DND-41 (cell line): Measurements from ENCODE around the gene TIMM22.

Experiments used
- ATAC-seq: fragments of 200-7000 bp; cut with Tn5 transposase; 3 replicates; pipeline ENCODE4 v1.9.1; 2021; ENCODE audit warnings: low read depth; ENCODE audit not compliant: insufficient read depth
- DNase-seq: peaks from one replicate; pipeline ENCODE4 v3.0.0-alpha.2; 2020
- H2AFZ ChIP-seq: 2 replicates; pipeline ENCODE4 v1.6.0; 2012; ENCODE audit warnings: low read depth, low read length
- H3K27ac ChIP-seq: 2 replicates; pipeline ENCODE4 v1.5.1; 2012; ENCODE audit warnings: low read length, inconsistent platforms
- H3K27me3 ChIP-seq: fragments of 200-600 bp; sonication (generic); 2 replicates; pipeline ENCODE4 v1.6.0; 2012; ENCODE audit warnings: low read length, mild to moderate bottlenecking, inconsistent platforms; ENCODE audit not compliant: insufficient read depth, poor library complexity
- H3K36me3 ChIP-seq: 2 replicates; pipeline ENCODE4 v1.5.1; 2012; ENCODE audit warnings: low read length, inconsistent platforms; ENCODE audit not compliant: insufficient read depth
- H3K4me1 ChIP-seq: 2 replicates; pipeline ENCODE4 v1.5.1; 2012; ENCODE audit warnings: mild to moderate bottlenecking, low read length; ENCODE audit not compliant: insufficient read depth
- H3K4me2 ChIP-seq: 2 replicates; pipeline ENCODE4 v1.6.0; 2012; ENCODE audit warnings: mild to moderate bottlenecking, moderate library complexity, low read length, inconsistent platforms; ENCODE audit not compliant: insufficient read depth
- H3K4me3 ChIP-seq, 2 experiments: fragments of 200-600 bp in 1 of 2; shearing (Covaris generic) in 1 of 2; 2 replicates each; pipeline ENCODE4 v1.5.1; 2012 to 2016; ENCODE audit warnings: inconsistent platforms in 2 of 2, low read length in 2 of 2, mild to moderate bottlenecking in 2 of 2, low read depth in 1 of 2, moderate library complexity in 1 of 2
- H3K79me2 ChIP-seq: 2 replicates; pipeline ENCODE4 v1.6.0; 2012; ENCODE audit warnings: low read length, inconsistent platforms; ENCODE audit not compliant: insufficient read depth
- H3K9ac ChIP-seq: 2 replicates; pipeline ENCODE4 v1.6.0; 2012; ENCODE audit warnings: low read depth, mild to moderate bottlenecking, inconsistent platforms, low read length, moderate library complexity
- H3K9me3 ChIP-seq: 2 replicates; pipeline ENCODE4 v1.5.1; 2012; ENCODE audit warnings: low read length, moderate library complexity, mild to moderate bottlenecking, inconsistent platforms; ENCODE audit not compliant: insufficient read depth, severe bottlenecking
- H4K20me1 ChIP-seq: 2 replicates; pipeline ENCODE4 v1.6.0; 2012; ENCODE audit warnings: low read length; ENCODE audit not compliant: insufficient read depth
- CTCF ChIP-seq: IDR thresholded peaks from 2 replicates; pipeline ENCODE4 v1.5.1; 2012; ENCODE audit warnings: borderline replicate concordance, low read length, moderate library complexity, mild to moderate bottlenecking; ENCODE audit not compliant: poor library complexity, severe bottlenecking; ENCODE audit errors: extremely low read depth
- EZH2 ChIP-seq: IDR thresholded peaks from 3 replicates; pipeline ENCODE4 v1.6.1; 2012; ENCODE audit warnings: borderline replicate concordance, low read depth, mild to moderate bottlenecking, moderate library complexity, low read length, inconsistent platforms; ENCODE audit not compliant: severe bottlenecking

The TIMM22 gene

DNA sequence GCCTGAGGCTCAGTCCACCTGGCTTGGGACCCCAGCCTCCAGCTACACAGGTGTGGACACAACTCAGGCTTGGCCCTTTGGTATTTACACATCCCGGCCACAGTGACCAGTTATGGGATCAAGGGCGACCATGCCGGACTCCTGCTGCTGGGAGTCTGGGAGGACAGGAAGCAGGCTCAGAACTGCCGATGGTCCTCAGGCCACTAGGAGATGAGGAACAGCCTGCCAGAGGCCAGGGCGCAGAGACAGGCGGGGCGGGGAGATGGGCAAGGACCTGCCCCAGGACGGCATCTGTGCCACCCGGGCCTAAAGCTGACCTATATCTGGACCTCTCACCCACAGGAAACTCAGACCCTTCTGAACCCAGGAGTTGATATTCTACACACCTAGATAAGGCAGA, 29.8 kb upstream of the TIMM22 start:
- no peak overlapping the region for H3K27ac ChIP-seq

DNA sequence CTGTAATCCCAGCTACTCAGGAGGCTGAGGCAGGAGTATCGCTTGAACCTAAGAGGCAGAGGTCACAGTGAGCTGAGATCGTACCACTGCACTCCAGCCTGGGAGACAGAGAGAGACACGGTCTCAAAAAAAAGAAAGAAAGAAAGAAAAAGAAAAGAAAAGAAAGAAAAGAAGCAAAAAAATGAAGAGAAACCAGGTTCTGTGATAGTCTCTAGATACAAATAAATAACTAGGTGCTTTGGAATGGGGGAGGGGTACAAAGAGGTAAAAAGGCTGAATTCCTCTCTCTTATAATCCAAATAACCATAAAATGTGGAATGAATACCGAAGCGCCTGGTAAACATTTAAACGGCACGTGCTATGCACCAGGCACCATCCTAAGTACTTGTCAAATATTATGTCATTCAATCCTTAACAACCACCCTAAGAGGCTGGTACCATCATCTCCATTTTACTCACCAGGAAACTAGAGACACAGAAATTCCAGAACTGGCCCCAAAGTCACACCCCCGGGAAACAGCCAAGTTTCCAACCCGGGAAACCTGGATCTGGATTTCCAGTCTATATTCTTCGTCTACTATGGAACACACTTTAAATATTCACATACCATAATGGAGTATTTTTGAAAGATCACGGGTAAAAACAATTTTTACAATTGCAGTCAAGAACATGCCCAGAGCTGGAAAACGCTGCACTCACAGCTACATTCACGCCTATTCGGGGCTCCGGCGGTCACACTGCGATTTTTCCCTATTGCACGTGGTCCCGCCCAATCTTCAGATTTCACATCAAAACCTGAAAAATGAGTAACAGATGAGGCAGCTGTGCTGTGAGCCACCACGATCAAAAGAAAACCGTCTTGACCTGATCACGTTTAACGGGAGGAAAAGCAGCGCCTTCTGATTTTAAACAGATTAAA, 27.9 kb upstream of the TIMM22 start:
- Histone ChIP-seq H3K27ac (no peak overlapping the region), H3K36me3 (no peaks in the 10 kb centered on the region), H3K4me3 (no peak overlapping the region), H3K9me3 (no peaks in the 10 kb centered on the region), H2AFZ (no peak overlapping the region), H3K79me2 (no peaks in the 10 kb centered on the region), H4K20me1 (no peaks in the 10 kb centered on the region), H3K9ac (no peak overlapping the region), H3K27me3 (peaks cover 5% of the 10 kb centered on the region), H3K4me2 (no peak overlapping the region), H3K4me1 (no peaks in the 10 kb centered on the region)
- no peak for DNase-seq
- ATAC-seq = no peak
- TF ChIP-seq EZH2 (no peak), CTCF (no peak)

More for the DNA sequence above, 29.8 kb upstream of the TIMM22 start:
- no peaks in the 10 kb centered on the region for H3K36me3 ChIP-seq
- DNase-seq = no peak
- no peaks in the 10 kb centered on the region for H3K79me2 ChIP-seq
- H3K4me2 ChIP-seq = no peak overlapping the region
- TF ChIP-seq CTCF (no peak), EZH2 (no peak)
- no peaks in the 10 kb centered on the region for H3K9me3 ChIP-seq
- ATAC-seq = no peak
- no peak overlapping the region for H3K4me3 ChIP-seq
- H4K20me1 ChIP-seq = no peaks in the 10 kb centered on the region
- H2AFZ ChIP-seq = no peak overlapping the region
- H3K4me1 ChIP-seq = no peaks in the 10 kb centered on the region
- H3K9ac ChIP-seq = no peak overlapping the region
- H3K27me3 ChIP-seq = peaks cover 4% of the 10 kb centered on the region

DNA sequence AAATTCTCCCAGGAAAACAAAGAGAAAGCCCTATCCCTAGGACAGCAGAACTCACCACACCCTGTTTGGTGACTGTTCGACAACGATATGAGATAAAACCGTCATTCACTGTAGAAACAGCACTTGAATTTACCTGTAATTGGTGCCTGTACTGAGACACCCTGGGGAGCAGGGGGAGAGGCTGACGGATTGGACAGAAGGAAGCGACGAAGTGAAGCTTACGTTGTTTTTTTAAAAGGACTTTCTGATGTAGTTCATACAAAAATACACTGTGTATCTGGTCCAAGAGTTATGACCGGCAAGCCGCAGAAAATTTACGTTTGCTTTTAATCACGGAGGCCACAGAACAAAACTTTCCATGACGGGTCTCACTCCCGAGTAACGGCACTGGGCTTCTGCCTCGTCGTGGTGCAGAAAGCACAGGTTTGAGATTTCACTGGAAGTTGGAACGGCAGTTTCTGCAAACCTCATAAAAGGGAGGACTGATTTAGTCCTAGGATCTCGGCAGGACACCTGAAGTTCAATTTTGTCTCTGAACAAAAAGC, 27.0 kb upstream of the TIMM22 start:
- Histone ChIP-seq H3K27ac (no peak overlapping the region), H3K4me3 (no peak overlapping the region), H3K9ac (no peak overlapping the region), H3K79me2 (no peaks in the 10 kb centered on the region), H4K20me1 (no peaks in the 10 kb centered on the region), H3K4me2 (no peak overlapping the region), H3K27me3 (peaks cover 5% of the 10 kb centered on the region), H3K9me3 (no peaks in the 10 kb centered on the region), H2AFZ (no peak overlapping the region), H3K36me3 (no peaks in the 10 kb centered on the region), H3K4me1 (no peaks in the 10 kb centered on the region)
- TF ChIP-seq EZH2 = no peak
- no peak for TF ChIP-seq CTCF
- ATAC-seq (no peak), DNase-seq (no peak)
